Measurements from ENCODE around the gene EN1. TPM values are rescaled to one million over a fixed set of nuclear protein-coding genes. Genes with fewer than 3 reads are reported as not detected.

EN1 gene
- total RNA-seq, 1 experiment from 2014 or later = not detected

GRCh38 chr2:118854507-118855345, 7.3 kb upstream of the EN1 start (continued):
- TF ChIP-seq ZBTB33 (IDR thresholded peaks at IDR 0.05; ENCODE audit: extremely low read depth, insufficient replicate concordance, low read length) = no peak
- TF ChIP-seq JUND (IDR thresholded peaks at IDR 0.05) = no peak
- no peak for TF ChIP-seq TCF7L2 (IDR thresholded peaks at IDR 0.05; ENCODE audit: borderline replicate concordance, extremely low read depth, insufficient read depth, insufficient read length)
- no peak for TF ChIP-seq SP1 (IDR thresholded peaks at IDR 0.05; ENCODE audit: low read depth)

GRCh38 chr2:118853651-118854291, 6.3 kb upstream of the EN1 start:
- Histone ChIP-seq H3K27ac (ENCODE audit: low read depth, low read length) (no peak overlapping the region), H3K36me3 (ENCODE audit: control insufficient read depth in 1 of 2, insufficient read depth in 2 of 2, low read length in 2 of 2) (no peaks in the 10 kb centered on the region), H3K4me3 (replicated peaks in 1 of 2; ENCODE audit: low read depth in 1 of 2, low read length in 2 of 2) (no peak overlapping the region), H3K79me2 (ENCODE audit: insufficient read depth, low read length) (no peaks in the 10 kb centered on the region), H3K9me2 (ENCODE audit: insufficient read depth) (no peaks in the 10 kb centered on the region), H3K9ac (ENCODE audit: low read length) (no peak overlapping the region), H3K27me3 (ENCODE audit: insufficient read depth, low read length) (no peaks in the 10 kb centered on the region), H3K4me1 (ENCODE audit: control insufficient read depth in 1 of 2, insufficient read depth in 2 of 2, low read length in 2 of 2) (peaks cover 0 to 4% of the 10 kb centered on the region in 2 experiments; a peak in 1 of 4 replicates), H2AFZ (ENCODE audit: low read depth, low read length, poor library complexity, severe bottlenecking) (no peak overlapping the region), H3K9me3 (ENCODE audit: control insufficient read depth in 1 of 2, insufficient read depth in 1 of 2, low read depth in 1 of 2, low read length in 2 of 2) (no peaks in the 10 kb centered on the region), H4K20me1 (ENCODE audit: insufficient read depth) (no peaks in the 10 kb centered on the region), H3K4me2 (ENCODE audit: low read length) (no peak overlapping the region)
- BruUV-seq (replicated peaks) = no TSS peak
- intact Hi-C loops (cut with micrococcal nuclease) = no loop called here
- ChIA-PET POLR2A (no interaction called here), CTCF (no interaction called here), RAD21 (ENCODE audit: low non-redundant PET in 1 of 2, low total read pairs in 2 of 2, uncharacterized antibody in 2 of 2, unreplicated experiment in 2 of 2) (no interaction called here)
- no peak for ATAC-seq
- DNase-seq (ENCODE audit: low read depth, low spot score) = no peak
- TF ChIP-seq YY1 (IDR thresholded peaks at IDR 0.05; ENCODE audit: extremely low read depth, insufficient replicate concordance, low read depth, low read length) (no peak), ATF3 (IDR thresholded peaks at IDR 0.05) (no peak), SP1 (IDR thresholded peaks at IDR 0.05; ENCODE audit: low read depth) (no peak), REST (IDR thresholded peaks at IDR 0.05; ENCODE audit: low read depth) (no peak), ELF1 (IDR thresholded peaks at IDR 0.05; ENCODE audit: borderline replicate concordance, low read depth) (no peak), FOSL1 (IDR thresholded peaks at IDR 0.05; ENCODE audit: low read depth) (no peak), POLR2AphosphoS5 (IDR thresholded peaks at IDR 0.05; ENCODE audit: low read depth, low read length) (no peak), TCF7L2 (IDR thresholded peaks at IDR 0.05; ENCODE audit: borderline replicate concordance, extremely low read depth, insufficient read depth, insufficient read length) (no peak), ZBTB33 (IDR thresholded peaks at IDR 0.05; ENCODE audit: extremely low read depth, insufficient replicate concordance, low read length) (no peak), ZFX (IDR thresholded peaks at IDR 0.05) (no peak), SIN3A (IDR thresholded peaks at IDR 0.05; ENCODE audit: low read depth) (no peak), CEBPB (IDR thresholded peaks at IDR 0.05; ENCODE audit: low read depth) (no peak), SRF (IDR thresholded peaks at IDR 0.05; ENCODE audit: low read depth) (no peak), POLR2A (IDR thresholded peaks at IDR 0.05; ENCODE audit: borderline replicate concordance, extremely low read depth, insufficient read depth, insufficient read length) (no peak)
